SK-N-SH treated with all-trans-retinoic acid at 6 μM for 48 hours (cell line): Measurements from ENCODE around the gene PPARG.
"Not testable (repeated sequence)": the region's sequence is repeated elsewhere in the genome, so short reads cannot be mapped to it uniquely, and the experiment has no call there.

Source experiments
- ATAC-seq: fragments of 200-7000 bp; cut with Tn5 transposase; 3 replicates; pipeline ENCODE4 v1.9.1; 2020; ENCODE audit warnings: mild to moderate bottlenecking, moderate library complexity
- ARNTL ChIP-seq: fragments of 450-650 bp; formaldehyde crosslinking; IDR thresholded peaks from 2 replicates; pipeline ENCODE4 v1.5.0; 2020; ENCODE audit warnings: low read depth, mild to moderate bottlenecking, moderate library complexity, borderline replicate concordance
- BACH2 ChIP-seq: fragments of 250-450 bp; sonication (Bioruptor Pico); IDR thresholded peaks from 2 replicates; pipeline ENCODE4 v1.9.0; 2021; ENCODE audit warnings: mild to moderate bottlenecking, borderline replicate concordance
- CSDC2 ChIP-seq: fragments of 250-450 bp; sonication (Bioruptor Pico); IDR thresholded peaks from 2 replicates; pipeline ENCODE4 v1.5.0; 2020; ENCODE audit warnings: mild to moderate bottlenecking, moderate library complexity
- CSRNP3 ChIP-seq: fragments of 250-450 bp; sonication (Bioruptor Pico); IDR thresholded peaks from 2 replicates; pipeline ENCODE4 v1.5.1; 2021; ENCODE audit warnings: mild to moderate bottlenecking, moderate library complexity
- ESRRG ChIP-seq: fragments of 250-450 bp; sonication (Bioruptor Pico); IDR thresholded peaks from 2 replicates; pipeline ENCODE4 v1.6.1; 2021; ENCODE audit warnings: mild to moderate bottlenecking
- ISL1 ChIP-seq: fragments of 250-450 bp; sonication (Bioruptor Pico); IDR thresholded peaks from 2 replicates; pipeline ENCODE4 v2.1.2; 2022; ENCODE audit warnings: mild to moderate bottlenecking, moderate library complexity
- OSR1 ChIP-seq: fragments of 250-450 bp; sonication (Bioruptor Pico); IDR thresholded peaks from 2 replicates; pipeline ENCODE4 v1.8.0; 2022; ENCODE audit warnings: moderate library complexity, mild to moderate bottlenecking, inconsistent platforms
- PATZ1 ChIP-seq: fragments of 250-450 bp; sonication (Bioruptor Pico); IDR thresholded peaks from 2 replicates; pipeline ENCODE4 v1.8.0; 2020; ENCODE audit warnings: mild to moderate bottlenecking, moderate library complexity, borderline replicate concordance
- PPARA ChIP-seq: fragments of 250-450 bp; sonication (Bioruptor Pico); IDR thresholded peaks from 2 replicates; pipeline ENCODE4 v1.5.0; 2020; ENCODE audit warnings: mild to moderate bottlenecking, borderline replicate concordance
- RARB ChIP-seq: fragments of 250-450 bp; sonication (Bioruptor Pico); IDR thresholded peaks from 2 replicates; pipeline ENCODE4 v1.8.0; 2021; ENCODE audit warnings: mild to moderate bottlenecking, moderate library complexity
- SNAI2 ChIP-seq: fragments of 250-450 bp; sonication (Bioruptor Pico); IDR thresholded peaks from 2 replicates; pipeline ENCODE4 v1.5.0; 2020; ENCODE audit warnings: mild to moderate bottlenecking, moderate library complexity
- TCF4 ChIP-seq: fragments of 250-450 bp; sonication (Bioruptor Pico); IDR thresholded peaks from 2 replicates; pipeline ENCODE4 v1.8.0; 2021; ENCODE audit warnings: mild to moderate bottlenecking, moderate library complexity, borderline replicate concordance
- TOX ChIP-seq: fragments of 250-450 bp; sonication (Bioruptor Pico); IDR thresholded peaks from 2 replicates; pipeline ENCODE4 v1.8.0; 2021; ENCODE audit warnings: mild to moderate bottlenecking, moderate library complexity, borderline replicate concordance
- ZFP3 ChIP-seq: fragments of 250-450 bp; sonication (Bioruptor Pico); IDR thresholded peaks from 2 replicates; pipeline ENCODE4 v1.5.0; 2020; ENCODE audit warnings: mild to moderate bottlenecking, moderate library complexity
- ZFP30 ChIP-seq: fragments of 450-650 bp; formaldehyde crosslinking; IDR thresholded peaks from 2 replicates; pipeline ENCODE4 v1.5.0; 2022; ENCODE audit warnings: mild to moderate bottlenecking, moderate library complexity
- ZNF565 ChIP-seq: fragments of 450-650 bp; formaldehyde crosslinking; conservative IDR thresholded peaks from 2 replicates; pipeline ENCODE4 v1.5.0; 2020; ENCODE audit warnings: low read depth, mild to moderate bottlenecking, moderate library complexity
- ZNF70 ChIP-seq: fragments of 450-650 bp; formaldehyde crosslinking; IDR thresholded peaks from 2 replicates; pipeline ENCODE4 v1.5.0; 2020; ENCODE audit warnings: mild to moderate bottlenecking, moderate library complexity
- TF ChIP-seq, protein P1 (sequence below): fragments of 250-450 bp; sonication (Bioruptor Pico); IDR thresholded peaks from 2 replicates; pipeline ENCODE4 v1.5.0; 2020; ENCODE audit warnings: mild to moderate bottlenecking, moderate library complexity
- TF ChIP-seq, protein P2 (sequence below): fragments of 250-450 bp; sonication (Bioruptor Pico); IDR thresholded peaks from 2 replicates; pipeline ENCODE4 v1.8.0; 2021; ENCODE audit warnings: low read depth, mild to moderate bottlenecking, moderate library complexity, borderline replicate concordance

The PPARG gene

DNA sequence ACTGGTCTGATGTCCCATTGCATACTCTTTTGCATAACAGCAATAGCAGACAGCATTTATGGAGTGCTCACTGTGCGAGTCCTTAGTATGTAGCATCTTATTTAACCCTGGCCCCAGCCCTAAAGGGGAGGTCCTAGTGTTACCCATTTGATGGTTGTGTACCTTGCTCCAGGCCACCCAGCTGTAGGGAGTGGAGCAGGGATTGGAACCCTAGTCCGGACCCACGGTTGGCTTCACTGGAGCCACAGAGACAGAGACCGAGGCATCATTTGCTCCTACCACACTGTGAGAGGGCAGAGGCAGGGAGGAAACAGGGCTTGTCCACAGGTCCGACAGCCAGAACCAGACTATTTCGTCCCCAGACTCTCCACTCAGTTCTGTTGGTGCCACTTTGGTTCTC, 179.4 kb downstream of the PPARG start:
- TF ChIP-seq ZFP3 (CRISPR knock-in tag) (no peak), RARB (CRISPR knock-in tag) (no peak), ESRRG (CRISPR knock-in tag) (no peak), CSDC2 (no peak)
- TF ChIP-seq, protein P1, sequence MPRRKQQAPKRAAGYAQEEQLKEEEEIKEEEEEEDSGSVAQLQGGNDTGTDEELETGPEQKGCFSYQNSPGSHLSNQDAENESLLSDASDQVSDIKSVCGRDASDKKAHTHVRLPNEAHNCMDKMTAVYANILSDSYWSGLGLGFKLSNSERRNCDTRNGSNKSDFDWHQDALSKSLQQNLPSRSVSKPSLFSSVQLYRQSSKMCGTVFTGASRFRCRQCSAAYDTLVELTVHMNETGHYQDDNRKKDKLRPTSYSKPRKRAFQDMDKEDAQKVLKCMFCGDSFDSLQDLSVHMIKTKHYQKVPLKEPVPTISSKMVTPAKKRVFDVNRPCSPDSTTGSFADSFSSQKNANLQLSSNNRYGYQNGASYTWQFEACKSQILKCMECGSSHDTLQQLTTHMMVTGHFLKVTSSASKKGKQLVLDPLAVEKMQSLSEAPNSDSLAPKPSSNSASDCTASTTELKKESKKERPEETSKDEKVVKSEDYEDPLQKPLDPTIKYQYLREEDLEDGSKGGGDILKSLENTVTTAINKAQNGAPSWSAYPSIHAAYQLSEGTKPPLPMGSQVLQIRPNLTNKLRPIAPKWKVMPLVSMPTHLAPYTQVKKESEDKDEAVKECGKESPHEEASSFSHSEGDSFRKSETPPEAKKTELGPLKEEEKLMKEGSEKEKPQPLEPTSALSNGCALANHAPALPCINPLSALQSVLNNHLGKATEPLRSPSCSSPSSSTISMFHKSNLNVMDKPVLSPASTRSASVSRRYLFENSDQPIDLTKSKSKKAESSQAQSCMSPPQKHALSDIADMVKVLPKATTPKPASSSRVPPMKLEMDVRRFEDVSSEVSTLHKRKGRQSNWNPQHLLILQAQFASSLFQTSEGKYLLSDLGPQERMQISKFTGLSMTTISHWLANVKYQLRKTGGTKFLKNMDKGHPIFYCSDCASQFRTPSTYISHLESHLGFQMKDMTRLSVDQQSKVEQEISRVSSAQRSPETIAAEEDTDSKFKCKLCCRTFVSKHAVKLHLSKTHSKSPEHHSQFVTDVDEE (CRISPR knock-in tag), result no peak
- ATAC-seq, result no peak

DNA sequence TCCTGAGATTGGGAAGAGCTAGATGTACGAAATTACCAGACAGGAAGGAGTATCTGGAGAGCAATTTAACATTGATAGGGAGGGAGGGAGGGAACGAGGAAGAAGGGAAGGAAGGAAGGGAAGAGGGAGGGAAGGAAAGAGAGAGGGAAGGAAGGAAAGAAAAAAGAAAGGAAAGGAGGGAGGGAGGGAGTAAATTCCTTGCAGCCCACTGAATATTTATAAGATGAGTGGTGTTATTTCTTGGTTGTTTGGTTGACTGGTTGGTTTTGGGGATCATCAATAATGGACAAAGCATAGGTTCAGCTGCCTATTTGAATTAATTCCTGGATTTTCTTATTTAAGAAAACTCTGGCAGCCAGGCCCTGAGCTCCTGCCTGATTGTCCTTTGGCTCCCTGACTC, 179.9 kb downstream of the PPARG start:
- TF ChIP-seq, protein P2, sequence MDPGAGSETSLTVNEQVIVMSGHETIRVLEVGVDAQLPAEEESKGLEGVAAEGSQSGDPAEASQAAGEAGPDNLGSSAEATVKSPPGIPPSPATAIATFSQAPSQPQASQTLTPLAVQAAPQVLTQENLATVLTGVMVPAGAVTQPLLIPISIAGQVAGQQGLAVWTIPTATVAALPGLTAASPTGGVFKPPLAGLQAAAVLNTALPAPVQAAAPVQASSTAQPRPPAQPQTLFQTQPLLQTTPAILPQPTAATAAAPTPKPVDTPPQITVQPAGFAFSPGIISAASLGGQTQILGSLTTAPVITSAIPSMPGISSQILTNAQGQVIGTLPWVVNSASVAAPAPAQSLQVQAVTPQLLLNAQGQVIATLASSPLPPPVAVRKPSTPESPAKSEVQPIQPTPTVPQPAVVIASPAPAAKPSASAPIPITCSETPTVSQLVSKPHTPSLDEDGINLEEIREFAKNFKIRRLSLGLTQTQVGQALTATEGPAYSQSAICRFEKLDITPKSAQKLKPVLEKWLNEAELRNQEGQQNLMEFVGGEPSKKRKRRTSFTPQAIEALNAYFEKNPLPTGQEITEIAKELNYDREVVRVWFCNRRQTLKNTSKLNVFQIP (CRISPR knock-in tag), result no peak
- TF ChIP-seq CSDC2 (no peak), TOX (no peak), RARB (CRISPR knock-in tag) (no peak), PATZ1 (CRISPR knock-in tag) (no peak), ZFP30 (no peak), ESRRG (CRISPR knock-in tag) (no peak), SNAI2 (CRISPR knock-in tag) (no peak), BACH2 (CRISPR knock-in tag) (no peak), OSR1 (no peak), TCF4 (CRISPR knock-in tag) (no peak), CSRNP3 (no peak)
- TF ChIP-seq, all 23 proteins: peak for 0

GRCh38 chr3:12469222-12469621, 180.4 kb downstream of the PPARG start:
- not testable (repeated sequence) for ATAC-seq

More for the DNA sequence above, 179.9 kb downstream of the PPARG start:
- no peak for ATAC-seq

DNA sequence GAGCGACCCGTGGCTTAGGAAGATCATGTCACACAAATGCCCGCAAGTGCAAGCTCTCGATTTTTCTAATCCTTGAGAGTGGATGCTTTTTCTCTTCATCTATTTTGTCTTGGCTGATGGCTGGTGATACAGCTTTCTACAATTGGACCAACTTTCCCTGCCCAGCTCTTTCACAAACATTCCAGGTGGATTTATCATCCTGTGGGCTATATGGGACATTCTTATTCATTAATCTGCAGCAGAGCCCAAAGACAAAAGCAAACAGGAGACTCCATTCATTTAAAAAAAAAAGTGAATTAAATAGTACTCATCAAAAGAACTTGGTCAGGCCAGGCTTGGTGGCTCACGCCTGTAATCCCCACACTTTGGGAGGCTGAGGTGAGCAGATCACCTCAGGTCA, 181.2 kb downstream of the PPARG start:
- TF ChIP-seq ZNF70 (CRISPR knock-in tag) (no peak), RARB (CRISPR knock-in tag) (no peak), ZFP30 (no peak), ISL1 (no peak), PATZ1 (CRISPR knock-in tag) (no peak), ZNF565 (CRISPR knock-in tag) (no peak), PPARA (CRISPR knock-in tag) (no peak), ARNTL (no peak)
- TF ChIP-seq, protein P1 (CRISPR knock-in tag), result no peak
- ATAC-seq, result peak; percentile 40; the same call in 2 of the 3 replicates
